Measurements from ENCODE around the gene PRR14.

- TF ChIP-seq CTCF (IDR thresholded peaks at IDR 0.05) (no peak), POLR2A (IDR thresholded peaks at IDR 0.05) (no peak)
These were observed 53.2 kb downstream of the PRR14 start for GRCh38 chr16:30703971-30704370.

Data from Peyer's patch (tissue), 4 donors.